GM21576 (cell line): ENCODE measurements around the gene FILIP1L.
A peak's percentile ranks its signal among the peaks of the same experiment; 100 is the strongest.

ENCODE experiments used
- ATAC-seq: cut with Tn5 transposase; IDR thresholded peaks from one replicate; pipeline ENCODE4 v1.9.1; 2021; ENCODE audit warnings: mild to moderate bottlenecking, moderate library complexity; ENCODE audit not compliant: unreplicated experiment

FILIP1L gene

DNA sequence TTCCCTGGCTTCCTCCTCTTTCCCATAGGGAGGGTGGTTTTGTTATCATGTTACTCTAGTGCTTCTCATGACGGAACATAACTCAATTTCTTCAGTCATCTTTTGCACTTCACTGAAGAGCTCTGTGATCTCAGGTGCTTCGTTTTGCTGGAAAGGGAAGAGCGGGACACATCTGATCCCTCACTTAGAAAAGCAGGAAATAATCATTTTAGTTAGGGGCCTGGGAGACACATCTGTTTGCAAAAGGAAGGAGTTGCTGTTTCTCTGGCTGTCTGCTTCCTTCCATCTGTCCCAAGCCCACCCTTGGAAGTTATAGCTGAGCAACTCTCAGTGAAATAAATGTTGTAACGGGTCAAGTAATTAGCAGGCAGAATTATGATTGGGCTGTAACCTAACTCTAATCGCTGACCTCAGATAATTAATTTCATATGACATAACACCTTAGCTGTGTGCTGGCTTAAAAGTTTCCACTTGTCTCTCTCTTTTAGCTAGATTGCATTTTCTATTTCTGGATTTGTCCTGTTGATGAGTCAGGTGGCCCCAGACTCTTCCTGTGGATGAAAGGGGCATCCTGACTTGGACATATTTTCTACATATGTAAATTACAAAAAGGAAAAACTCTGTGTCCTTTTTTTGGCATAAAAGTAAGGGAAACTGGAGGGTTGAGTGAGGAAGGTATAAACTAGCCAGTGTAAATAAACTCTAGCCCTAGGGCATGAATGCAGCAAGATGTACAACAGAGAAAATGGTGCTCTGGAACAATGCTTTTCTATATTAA lies 11.0 kb upstream of the FILIP1L start:
- no peak for ATAC-seq

GRCh38 chr3:100124201-100124761 lies 10.0 kb upstream of the FILIP1L start:
- ATAC-seq, result no peak

- no peak for ATAC-seq
These were observed 8.8 kb upstream of the FILIP1L start for GRCh38 chr3:100123112-100123511.

DNA sequence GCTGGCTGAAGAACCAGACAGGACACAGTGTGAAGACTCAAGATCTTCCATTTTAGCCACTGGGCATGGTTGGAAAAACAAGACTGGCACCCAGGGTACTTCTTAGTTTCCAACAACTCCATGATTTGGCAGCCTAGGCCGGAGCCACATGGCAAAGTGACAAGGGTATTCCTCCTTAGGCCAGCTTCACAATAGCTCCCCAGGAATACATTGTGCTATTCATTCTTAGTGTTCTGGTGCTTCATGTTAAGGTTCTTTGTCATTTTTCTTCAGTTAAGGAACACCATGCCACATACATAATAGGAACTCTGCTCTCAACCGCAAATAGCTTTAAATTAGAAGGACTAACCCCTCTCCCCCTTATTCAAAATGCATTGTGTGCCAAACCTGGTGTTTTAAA lies 8.0 kb upstream of the FILIP1L start:
- no peak for ATAC-seq

DNA sequence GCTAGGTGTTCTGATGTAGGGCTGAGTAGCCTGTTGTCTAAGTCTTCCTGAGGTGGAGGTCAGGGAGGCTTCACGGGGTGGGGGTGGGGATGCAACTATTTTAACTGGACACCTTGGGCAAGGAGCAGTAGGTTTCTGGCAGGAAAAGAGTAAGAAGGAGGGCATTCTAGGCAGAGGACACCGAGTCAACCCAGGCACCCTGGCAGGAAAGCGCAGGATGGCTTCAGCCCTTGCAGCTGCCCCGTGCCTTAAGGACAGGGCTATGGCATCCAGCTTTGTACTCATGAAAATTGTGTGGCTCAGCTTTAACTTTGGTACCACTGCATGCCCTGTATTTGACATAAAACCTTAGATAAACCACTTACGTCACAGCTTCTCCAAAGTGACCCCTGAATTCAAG lies 6.4 kb upstream of the FILIP1L start:
- no peak for ATAC-seq

GRCh38 chr3:100120012-100120411 lies 5.7 kb upstream of the FILIP1L start:
- ATAC-seq, result no peak

DNA sequence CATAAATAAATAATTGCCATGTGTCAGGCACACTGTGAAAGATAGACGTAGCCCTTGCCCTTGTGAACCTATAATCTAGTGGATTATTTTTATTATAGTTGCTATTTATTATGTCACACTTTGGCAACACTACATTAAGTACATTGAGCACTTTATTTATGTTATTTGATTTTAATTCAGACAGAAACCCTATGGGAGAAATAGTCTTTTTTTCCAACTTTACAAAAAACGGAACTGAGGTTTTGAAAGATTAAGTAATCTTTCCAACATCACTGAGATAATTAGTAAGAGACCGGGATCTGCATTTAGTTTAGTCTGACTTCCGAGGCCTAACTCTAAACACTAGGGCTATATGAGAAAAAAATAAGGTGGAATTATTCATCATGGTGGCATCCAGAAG lies 2.8 kb upstream of the FILIP1L start:
- ATAC-seq, result no peak

DNA sequence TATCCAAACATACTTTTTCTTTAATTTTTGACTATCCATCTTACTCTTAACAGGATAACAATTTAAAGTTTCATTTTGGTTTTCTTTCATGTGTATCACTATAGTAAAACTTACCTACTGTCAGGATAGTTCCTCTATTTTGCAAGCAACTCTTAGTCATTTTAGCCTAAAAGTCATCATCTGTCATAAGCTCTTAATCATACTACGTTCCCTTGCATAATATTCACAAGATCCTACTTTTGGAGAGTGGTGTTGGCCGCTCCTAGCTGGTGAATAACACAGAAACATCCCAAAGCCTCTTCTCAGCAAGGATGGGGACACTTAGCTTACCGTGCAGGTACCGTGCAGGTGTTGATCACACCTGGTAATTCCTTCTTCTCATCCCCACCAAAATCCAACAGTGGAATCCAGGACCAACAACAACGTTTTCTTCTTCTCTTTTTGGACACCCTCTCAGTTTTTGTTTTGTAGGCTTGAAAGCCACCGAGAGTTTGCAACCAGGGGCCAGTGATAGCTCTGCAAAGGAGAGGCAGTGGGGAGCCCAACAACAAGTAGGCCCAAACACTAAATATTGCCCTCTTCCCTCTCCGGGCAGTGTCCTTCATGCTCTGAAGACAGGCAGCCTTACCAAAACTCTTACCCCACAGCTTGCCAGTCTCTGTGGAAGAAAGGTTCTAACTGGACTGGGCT lies 433 bp downstream of the FILIP1L start:
- no peak for ATAC-seq

- ATAC-seq, result no peak
These were observed 2.6 kb downstream of the FILIP1L start for GRCh38 chr3:100111728-100112127.

GRCh38 chr3:100110162-100110561 lies 4.1 kb downstream of the FILIP1L start:
- no peak for ATAC-seq

DNA sequence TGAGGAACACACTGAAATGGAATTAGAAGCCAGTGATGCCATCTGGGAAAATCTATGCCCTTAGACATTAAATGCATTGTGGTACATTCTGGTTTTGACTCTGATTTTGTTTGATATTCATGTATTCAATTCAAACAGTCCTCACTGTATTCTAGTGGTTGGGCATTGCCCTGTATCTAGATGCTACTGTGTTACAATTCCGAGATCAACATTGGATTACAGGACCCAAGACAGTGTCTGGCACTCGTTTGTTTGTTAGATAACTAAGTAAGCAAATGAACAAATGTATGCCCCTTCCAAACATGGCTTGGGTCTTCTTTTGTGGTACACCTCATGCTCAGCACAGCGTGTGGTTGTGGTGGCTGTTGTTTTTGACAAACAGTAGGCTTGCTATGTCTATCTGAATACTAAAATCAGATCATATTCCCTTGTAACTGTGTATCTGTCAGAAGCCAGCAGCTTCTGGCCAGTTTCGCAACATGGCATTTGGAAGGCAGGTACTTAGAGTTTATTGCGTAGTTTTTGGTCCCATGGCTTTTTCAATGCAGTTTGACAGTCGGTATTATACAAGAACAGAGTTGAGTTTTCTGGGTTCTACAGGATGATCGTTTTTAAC lies 5.7 kb downstream of the FILIP1L start:
- no peak for ATAC-seq

GRCh38 chr3:100107221-100107814 lies 7.0 kb downstream of the FILIP1L start:
- ATAC-seq, result no peak

- ATAC-seq, result no peak
These were observed 7.7 kb downstream of the FILIP1L start for GRCh38 chr3:100106531-100107141.

DNA sequence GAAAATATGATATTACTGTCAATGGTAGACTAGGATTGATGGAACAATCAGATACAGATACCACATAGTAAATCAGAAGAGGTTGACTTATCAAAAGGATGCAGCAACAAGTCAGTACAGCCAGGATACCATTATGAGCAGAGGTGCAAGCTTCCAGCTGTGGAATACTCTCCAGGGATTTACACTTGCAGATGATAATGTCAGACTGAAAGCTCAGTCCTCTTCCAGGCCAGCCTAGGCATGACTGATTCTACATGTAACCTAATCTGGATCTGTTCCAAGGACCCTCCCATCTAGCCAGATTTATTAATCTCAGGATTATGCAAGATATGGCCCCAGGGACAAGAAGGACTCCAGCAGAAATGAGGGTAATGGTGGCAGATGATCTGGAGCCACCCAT lies 8.2 kb downstream of the FILIP1L start:
- no peak for ATAC-seq

DNA sequence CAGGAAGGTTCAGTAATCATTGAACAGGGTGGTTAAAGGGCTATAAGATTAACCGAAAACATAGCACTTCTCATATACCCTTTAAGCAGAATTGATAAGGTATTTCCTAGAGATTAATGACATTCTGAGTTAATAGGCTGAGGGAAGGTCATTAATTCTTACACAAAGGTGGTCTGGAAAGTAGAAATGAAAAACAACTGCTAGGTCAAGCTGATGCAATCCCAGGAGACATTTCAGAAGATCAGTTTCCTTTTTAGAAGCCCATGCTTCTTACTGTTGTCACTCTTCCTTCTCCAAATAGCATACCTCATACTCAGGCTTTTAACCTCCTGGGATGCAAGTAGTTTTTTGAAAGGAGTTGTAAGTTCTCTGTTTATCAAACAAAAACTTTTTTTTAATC lies 8.8 kb downstream of the FILIP1L start:
- ATAC-seq, result peak; percentile 37

GRCh38 chr3:100104817-100105413 lies 9.4 kb downstream of the FILIP1L start:
- no peak for ATAC-seq

GRCh38 chr3:100104442-100104798 lies 9.9 kb downstream of the FILIP1L start:
- peak; percentile 30 for ATAC-seq

- peak; percentile 79 for ATAC-seq
These were observed 10.5 kb downstream of the FILIP1L start for GRCh38 chr3:100103558-100104441.

- no peak for ATAC-seq
These were observed 11.5 kb downstream of the FILIP1L start for GRCh38 chr3:100102757-100103156.

DNA sequence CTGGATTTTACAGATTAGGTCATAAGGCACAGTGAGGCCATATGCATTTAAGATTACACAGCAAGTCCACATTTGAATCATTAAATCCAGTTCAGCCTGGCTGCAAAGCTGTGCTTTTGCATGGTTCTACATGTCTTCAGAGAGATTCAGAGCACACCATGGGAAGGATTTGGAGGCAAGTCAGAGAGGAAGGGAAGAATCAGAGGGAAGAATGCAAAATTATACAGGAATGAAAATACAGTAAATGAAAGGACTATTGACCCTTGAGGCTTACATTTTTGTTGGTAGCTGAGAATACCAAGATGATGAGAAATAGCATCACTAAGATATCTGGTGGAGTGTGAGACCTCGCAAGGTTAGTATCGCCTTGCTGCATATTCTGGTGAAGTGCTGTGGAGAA lies 13.9 kb downstream of the FILIP1L start:
- ATAC-seq, result no peak
